GM12878 (cell line): ENCODE results near the gene ATG13. TPM values are rescaled to one million over a fixed set of nuclear protein-coding genes. Genes with fewer than 3 reads are reported as not detected.
A peak's percentile ranks its signal among the peaks of the same experiment; 100 is the strongest.

Source experiments
- ATAC-seq: fragments of 200-7000 bp; cut with Tn5 transposase; 3 replicates; pipeline ENCODE4 v1.9.1; 2020; ENCODE audit warnings: mild to moderate bottlenecking, moderate library complexity
- BruUV-seq: library from RNA; stranded (reverse); fragments of 400-500 nt; replicated peaks from 2 replicates; lab custom pipeline; 2021; lab: Mats Ljungman, UMichigan
- CTCF ChIA-PET: fragments of 300-600 bp; sonication (Branson Sonifier 250); formaldehyde crosslinking; extraction: SDS; loops from one replicate; lab custom pipeline; 2021; ENCODE audit warnings: inconsistent platforms; lab: Yijun Ruan, JAX
- POLR2A ChIA-PET: fragments of 350-600 bp; formaldehyde crosslinking; extraction: SDS; loops from one replicate; lab custom pipeline; 2021; ENCODE audit warnings: inconsistent platforms; lab: Charles Lee
- RAD21 ChIA-PET: fragments of 300-600 bp; sonication (Branson Sonifier 250); formaldehyde crosslinking; loops from one replicate; lab custom pipeline; 2023; ENCODE audit warnings: antibody characterized with exemption; ENCODE audit not compliant: unreplicated experiment; lab: Charles Lee
- SMC1A ChIA-PET: fragments of 300-600 bp; sonication (Branson Sonifier 250); formaldehyde crosslinking; loops from one replicate; lab custom pipeline; 2023; ENCODE audit not compliant: unreplicated experiment, uncharacterized antibody; lab: Charles Lee
- DNase-seq: peaks from one replicate; pipeline ENCODE4 v3.0.0-alpha.2; 2011; ENCODE audit warnings: low read depth, low spot score
- FAIRE-seq: peaks from 3 replicates; lab custom pipeline; 2011; peaks lifted over from hg19 to GRCh38; lab: Jason Lieb, UNC
- H2AFZ ChIP-seq: 2 replicates; pipeline ENCODE4 v1.6.0; 2011; ENCODE audit warnings: low read depth, low read length, control low read depth; ENCODE audit not compliant: control insufficient read depth
- H3K27ac ChIP-seq: 2 replicates; pipeline ENCODE4 v1.5.1; 2011; ENCODE audit warnings: control low read depth; ENCODE audit not compliant: control insufficient read depth, insufficient read depth
- H3K27me3 ChIP-seq, 2 experiments: replicated peaks in 1 of 2; 2 replicates each; pipeline versions ENCODE4 v1.6.0 to v1.6.1; 2011; ENCODE audit warnings: low read length in 1 of 2; ENCODE audit not compliant: control insufficient read depth in 2 of 2, insufficient read depth in 2 of 2
- H3K36me3 ChIP-seq, 2 experiments: 2 replicates each; pipeline ENCODE4 v1.5.1; 2011; ENCODE audit warnings: low read length in 1 of 2; ENCODE audit not compliant: control insufficient read depth in 2 of 2, insufficient read depth in 2 of 2
- H3K4me1 ChIP-seq: 2 replicates; pipeline ENCODE4 v1.6.1; 2011; ENCODE audit warnings: mild to moderate bottlenecking, low read length, moderate library complexity, mixed read lengths; ENCODE audit not compliant: control insufficient read depth, insufficient read depth
- H3K4me2 ChIP-seq: 2 replicates; pipeline ENCODE4 v1.6.0; 2011; ENCODE audit warnings: control low read depth; ENCODE audit not compliant: control insufficient read depth, insufficient read depth
- H3K4me3 ChIP-seq: fragments of 200-600 bp; sonication (generic); 2 replicates; pipeline ENCODE4 v1.5.1; 2016
- H3K79me2 ChIP-seq: 2 replicates; pipeline ENCODE4 v1.6.0; 2011; ENCODE audit warnings: low read length; ENCODE audit not compliant: control insufficient read depth, insufficient read depth
- H3K9ac ChIP-seq: 2 replicates; pipeline ENCODE4 v1.8.0; 2011; ENCODE audit warnings: low read length, control low read depth, mixed read lengths; ENCODE audit not compliant: control insufficient read depth, insufficient read depth
- H3K9me3 ChIP-seq: replicated peaks from 3 replicates; pipeline ENCODE4 v1.5.1; 2011; ENCODE audit warnings: mild to moderate bottlenecking, low read length; ENCODE audit not compliant: control insufficient read depth, insufficient read depth
- H4K20me1 ChIP-seq: 2 replicates; pipeline ENCODE4 v1.6.0; 2011; ENCODE audit not compliant: control insufficient read depth, insufficient read depth
- CBX3 ChIP-seq: fragments of 200-600 bp; sonication (generic); IDR thresholded peaks from 2 replicates; pipeline ENCODE4 v1.6.1; 2016; ENCODE audit warnings: low read depth, borderline replicate concordance
- CBX5 ChIP-seq: sonication (generic); IDR thresholded peaks from 2 replicates; pipeline ENCODE4 v1.6.1; 2016; ENCODE audit warnings: low read depth, moderate library complexity, mild to moderate bottlenecking, inconsistent platforms
- CHD4 ChIP-seq: fragments of 200-600 bp; sonication (generic); IDR thresholded peaks from 2 replicates; pipeline ENCODE4 v1.6.1; 2016; ENCODE audit warnings: mild to moderate bottlenecking
- EP300 ChIP-seq, 2 experiments: fragments of 150-350 bp in 1 of 2; IDR thresholded peaks; 2 replicates each; pipeline ENCODE4 v1.6.1; 2011 to 2012; ENCODE audit warnings: low read depth in 2 of 2, low read length in 2 of 2, borderline replicate concordance in 1 of 2, improper control_type of control experiment in 1 of 2, inconsistent platforms in 1 of 2; ENCODE audit not compliant: control insufficient read depth in 1 of 2
- ETV6 ChIP-seq, 2 experiments: fragments of 450-650 bp in 1 of 2; IDR thresholded peaks in 1 of 2; conservative IDR thresholded peaks in 1 of 2; 2 replicates each; pipeline ENCODE4 v1.6.1; 2014; ENCODE audit warnings: antibody characterized with exemption in 1 of 2, borderline replicate concordance in 1 of 2, low read depth in 1 of 2, mild to moderate bottlenecking in 1 of 2, moderate library complexity in 1 of 2
- GATAD2B ChIP-seq: fragments of 450-650 bp; conservative IDR thresholded peaks from 2 replicates; pipeline ENCODE4 v1.6.1; 2017; ENCODE audit warnings: low read depth, mild to moderate bottlenecking, moderate library complexity
- MEF2A ChIP-seq: IDR thresholded peaks from 2 replicates; pipeline ENCODE4 v1.6.1; 2011; ENCODE audit warnings: low read depth, mild to moderate bottlenecking, low read length, moderate library complexity; ENCODE audit not compliant: insufficient read depth
- MYB ChIP-seq: fragments of 150-350 bp; IDR thresholded peaks from 2 replicates; pipeline ENCODE4 v1.6.1; 2014; ENCODE audit warnings: mild to moderate bottlenecking, low read depth, low read length, borderline replicate concordance
- POLR2A ChIP-seq: IDR thresholded peaks from 2 replicates; pipeline ENCODE4 v1.6.1; 2011; ENCODE audit warnings: low read depth, mild to moderate bottlenecking, low read length
- RAD21 ChIP-seq: IDR thresholded peaks from 2 replicates; pipeline ENCODE4 v1.6.1; 2011; ENCODE audit warnings: mild to moderate bottlenecking, low read depth, low read length, moderate library complexity; ENCODE audit not compliant: insufficient read depth
- RCOR1 ChIP-seq: conservative IDR thresholded peaks from 2 replicates; pipeline ENCODE4 v1.6.1; 2012; ENCODE audit warnings: low read depth, low read length, improper control_type of control experiment
- SREBF2 ChIP-seq: IDR thresholded peaks from 2 replicates; pipeline ENCODE4 v1.6.1; 2012; ENCODE audit warnings: mild to moderate bottlenecking, low read length
- WRNIP1 ChIP-seq: IDR thresholded peaks from 2 replicates; pipeline ENCODE4 v1.6.1; 2011; ENCODE audit warnings: low read depth, low read length, improper control_type of control experiment, borderline replicate concordance
- YY1 ChIP-seq: IDR thresholded peaks from 2 replicates; pipeline ENCODE4 v1.6.1; 2011; ENCODE audit warnings: low read depth, mild to moderate bottlenecking, low read length
- ZNF24 ChIP-seq: fragments of 450-650 bp; IDR thresholded peaks from 2 replicates; pipeline ENCODE4 v1.6.1; 2017; ENCODE audit warnings: antibody characterized with exemption, mild to moderate bottlenecking
- ZZZ3 ChIP-seq: IDR thresholded peaks from 2 replicates; pipeline ENCODE4 v1.6.1; 2011; ENCODE audit warnings: low read depth; ENCODE audit not compliant: control insufficient read depth, insufficient read length
- WGBS: methylation state at CpG from one replicate; pipeline ENCODE4 v1.1.6; 2016; ENCODE audit warnings: low lambda C conversion rate; ENCODE audit not compliant: insufficient replicate concordance, insufficient coverage; ENCODE audit errors: missing lambda C conversion rate; 5-methylcytosine and 5-hydroxymethylcytosine counted together
- in situ Hi-C: fragments of 300-500 bp; cut with MboI; formaldehyde crosslinking; loops from 9 replicates; pipeline ENCODE4 v1.14.3; 2018; ENCODE audit warnings: mixed read lengths
- intact Hi-C: fragments of 100-400 bp; cut with micrococcal nuclease; formaldehyde crosslinking; loops from one replicate; pipeline ENCODE4 v1.14.2; 2022; ENCODE audit not compliant: unreplicated experiment
- polyA plus RNA-seq, 11 experiments: library from polyadenylated mRNA; depleted of rRNA in 4 of 11; unstranded in 6 of 11; stranded (reverse) in 5 of 11; fragments of >200 nt; fragmentation: Nextera tagmentation in 4 of 11; fragmentation: Illumina TruSeq in 1 of 11; extraction: Ambion mirVana in 4 of 11; extraction: Trizol in 1 of 11; gene quantifications; 1 replicate in 1 of 11; 2 replicates in 10 of 11; pipeline versions ENCODE4 v1.2.1 to v1.2.3, GENCODE V29; 2011 to 2016; ENCODE audit warnings: inconsistent platforms in 2 of 11, missing spikeins in 2 of 11, low read depth in 1 of 11
- total RNA-seq, 4 experiments: library from RNA; depleted of rRNA in 3 of 4; stranded (reverse); fragments of >200 nt in 3 of 4; fragmentation: Illumina TruSeq in 1 of 4; extraction: Trizol in 1 of 4; gene quantifications; 2 replicates each; pipeline versions ENCODE4 v1.2.1 to v1.2.3, GENCODE V29; 2013 to 2021
- TF ChIP-seq, protein P1 (sequence below): IDR thresholded peaks from 2 replicates; pipeline ENCODE4 v1.6.1; 2012; ENCODE audit warnings: low read length, inconsistent platforms
- TF ChIP-seq, protein P2 (sequence below): IDR thresholded peaks from 2 replicates; pipeline ENCODE4 v1.6.1; 2012; ENCODE audit warnings: low read depth, low read length, improper control_type of control experiment

The ATG13 gene
- total and polyA plus RNA-seq, 10 of the 15 experiments (the other 5 are each of a cell fraction or from before 2014, with no cell fraction given): 10.9 to 61.6 (median 50.9) TPM

DNA sequence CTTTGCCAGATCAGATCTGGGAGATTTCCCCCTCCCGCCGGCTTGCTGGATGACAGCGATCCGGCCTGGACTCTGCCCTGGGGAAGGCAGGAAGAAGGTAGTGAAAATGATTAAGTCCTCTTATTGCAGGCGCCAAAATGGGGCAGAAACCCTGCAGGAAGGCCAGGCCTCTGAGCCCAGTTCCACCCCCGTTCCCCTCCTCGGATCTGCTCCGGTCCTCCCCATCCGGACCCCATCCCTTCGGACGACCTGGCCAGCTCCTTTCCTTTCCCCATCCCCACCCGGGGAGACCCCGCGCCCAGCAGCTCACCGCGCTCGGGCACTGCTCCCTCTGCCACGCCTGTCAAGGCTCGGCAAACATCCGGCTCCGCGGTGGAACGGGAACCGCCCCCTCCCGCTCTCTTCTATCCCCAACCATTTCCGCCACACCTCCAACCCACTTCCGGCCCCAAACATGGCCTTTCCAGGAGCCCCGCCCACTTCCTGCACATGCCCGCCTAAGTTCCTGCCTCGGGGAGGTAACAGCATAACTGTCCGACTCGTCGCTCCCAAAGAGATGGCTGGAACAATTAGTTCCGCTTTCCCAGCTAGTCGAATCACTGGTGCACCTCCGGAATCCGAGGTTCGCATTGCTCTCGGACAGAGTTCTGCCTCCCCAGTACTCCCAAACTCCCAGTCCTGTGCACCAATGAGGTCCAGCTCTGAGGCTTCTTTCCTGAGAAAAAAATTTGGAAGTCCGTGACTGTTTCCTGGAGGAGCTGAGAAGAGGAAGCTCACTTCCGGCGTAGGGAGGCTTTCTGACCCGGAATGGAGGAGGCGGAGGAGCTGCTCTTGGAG lies 83.1 kb downstream of the ATG13 start, which contains the start of the genes ARHGAP1 and ZNF408:
ARHGAP1 (minus strand) TSS at position 379 of the 837 bp plus-strand sequence. CDS start 4,512 bp downstream, outside the sequence.
ZNF408 (plus strand) TSS at position 791 of the 837 bp plus-strand sequence; CDS start at position 808, 17 bp downstream.
- ATAC-seq: peak; percentile 98
- H3K4me1 ChIP-seq: peaks cover 4% of the 10 kb centered on the region
- no peaks in the 10 kb centered on the region; the same call in 1 of the 2 replicates for H4K20me1 ChIP-seq
- peak within 1 kb of the TSS; percentile 98 for H2AFZ ChIP-seq
- ChIA-PET SMC1A (interaction anchor here (1.2 to 1.5 kb wide), 3 partner anchors 13 to 140 kb away, joined by 3 to 7 read pairs (median 3); no protein-coding TSS in a partner anchor), CTCF (interaction anchor here (0.5 to 1.5 kb wide), 5 partner anchors 82 to 219 kb away, joined by 3 to 9 read pairs (median 3); partner anchors contain the start of genes AMBRA1 and ATG13), POLR2A (interaction anchor here (0.8 to 1.1 kb wide), 4 partner anchors 28 to 140 kb away, joined by 3 to 4 read pairs (median 3); partner anchors contain the start of gene ATG13), RAD21 (interaction anchor here (0.6 to 1.3 kb wide), 6 partner anchors 107 to 548 kb away, joined by 3 to 5 read pairs (median 4); partner anchors contain the start of genes ACP2 and AMBRA1)
- peaks cover 12 to 20% of the 10 kb centered on the region in 2 experiments; a peak in 3 of 4 replicates for H3K36me3 ChIP-seq
- peak within 1 kb of the TSS; percentile 63 for H3K4me2 ChIP-seq
- intact Hi-C loops: no loop called here
- FAIRE-seq: peak; percentile 99
- peak within 1 kb of the TSS; percentile 92 for H3K4me3 ChIP-seq
- DNase-seq: peak; percentile 96
- H3K9ac ChIP-seq: peak within 1 kb of the TSS; percentile 93
- peaks cover 27% of the 10 kb centered on the region for H3K79me2 ChIP-seq
- H3K9me3 ChIP-seq: no peaks in the 10 kb centered on the region
- WGBS: under 1% methylated on average over 36 of the region's 44 CpGs
- BruUV-seq: no TSS peak
- H3K27me3 ChIP-seq: no peaks in the 10 kb centered on the region
- peak within 1 kb of the TSS; percentile 99 for H3K27ac ChIP-seq
- in situ Hi-C loops: no loop called here
- TF ChIP-seq RAD21 (no peak), ZNF24 (no peak), SREBF2 (no peak), MEF2A (peak; percentile 29; the same call in 1 of the 2 replicates), POLR2A (peak; percentile 91), CBX5 (no peak), ETV6 (conservative IDR thresholded peaks at IDR 0.05 in 1 of 2, IDR thresholded peaks at IDR 0.05 in 1 of 2; ENCODE audit: borderline replicate concordance in 1 of 2, low read depth in 1 of 2) (peak in 1 of 2 experiments; percentile 71; a peak in 1 of 4 replicates), MYB (no peak), EP300 (IDR thresholded peaks at IDR 0.05; ENCODE audit: borderline replicate concordance in 1 of 2, control insufficient read depth in 1 of 2, low read depth in 2 of 2, low read length in 2 of 2) (no peak), RCOR1 (no peak), YY1 (peak; percentile 85), CHD4 (no peak), CBX3 (no peak), WRNIP1 (peak; percentile 99; the same call in 1 of the 2 replicates), GATAD2B (peak; percentile 78), ZZZ3 (peak; percentile 81)
- TF ChIP-seq, protein P1, sequence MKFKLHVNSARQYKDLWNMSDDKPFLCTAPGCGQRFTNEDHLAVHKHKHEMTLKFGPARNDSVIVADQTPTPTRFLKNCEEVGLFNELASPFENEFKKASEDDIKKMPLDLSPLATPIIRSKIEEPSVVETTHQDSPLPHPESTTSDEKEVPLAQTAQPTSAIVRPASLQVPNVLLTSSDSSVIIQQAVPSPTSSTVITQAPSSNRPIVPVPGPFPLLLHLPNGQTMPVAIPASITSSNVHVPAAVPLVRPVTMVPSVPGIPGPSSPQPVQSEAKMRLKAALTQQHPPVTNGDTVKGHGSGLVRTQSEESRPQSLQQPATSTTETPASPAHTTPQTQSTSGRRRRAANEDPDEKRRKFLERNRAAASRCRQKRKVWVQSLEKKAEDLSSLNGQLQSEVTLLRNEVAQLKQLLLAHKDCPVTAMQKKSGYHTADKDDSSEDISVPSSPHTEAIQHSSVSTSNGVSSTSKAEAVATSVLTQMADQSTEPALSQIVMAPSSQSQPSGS: no peak
- TF ChIP-seq, protein P2, sequence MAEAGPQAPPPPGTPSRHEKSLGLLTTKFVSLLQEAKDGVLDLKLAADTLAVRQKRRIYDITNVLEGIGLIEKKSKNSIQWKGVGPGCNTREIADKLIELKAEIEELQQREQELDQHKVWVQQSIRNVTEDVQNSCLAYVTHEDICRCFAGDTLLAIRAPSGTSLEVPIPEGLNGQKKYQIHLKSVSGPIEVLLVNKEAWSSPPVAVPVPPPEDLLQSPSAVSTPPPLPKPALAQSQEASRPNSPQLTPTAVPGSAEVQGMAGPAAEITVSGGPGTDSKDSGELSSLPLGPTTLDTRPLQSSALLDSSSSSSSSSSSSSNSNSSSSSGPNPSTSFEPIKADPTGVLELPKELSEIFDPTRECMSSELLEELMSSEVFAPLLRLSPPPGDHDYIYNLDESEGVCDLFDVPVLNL: no peak
